Measurements from ENCODE around the gene SSX2IP. TPM values are rescaled to one million over a fixed set of nuclear protein-coding genes. Genes with fewer than 3 reads are reported as not detected.
A peak's percentile ranks its signal among the peaks of the same experiment; 100 is the strongest.

Gene SSX2IP
- total and polyA plus RNA-seq, 9 of the 15 experiments (the other 6 are each of a cell fraction or from before 2014, with no cell fraction given), result 20.6 to 96.7 (median 61.7) TPM

DNA sequence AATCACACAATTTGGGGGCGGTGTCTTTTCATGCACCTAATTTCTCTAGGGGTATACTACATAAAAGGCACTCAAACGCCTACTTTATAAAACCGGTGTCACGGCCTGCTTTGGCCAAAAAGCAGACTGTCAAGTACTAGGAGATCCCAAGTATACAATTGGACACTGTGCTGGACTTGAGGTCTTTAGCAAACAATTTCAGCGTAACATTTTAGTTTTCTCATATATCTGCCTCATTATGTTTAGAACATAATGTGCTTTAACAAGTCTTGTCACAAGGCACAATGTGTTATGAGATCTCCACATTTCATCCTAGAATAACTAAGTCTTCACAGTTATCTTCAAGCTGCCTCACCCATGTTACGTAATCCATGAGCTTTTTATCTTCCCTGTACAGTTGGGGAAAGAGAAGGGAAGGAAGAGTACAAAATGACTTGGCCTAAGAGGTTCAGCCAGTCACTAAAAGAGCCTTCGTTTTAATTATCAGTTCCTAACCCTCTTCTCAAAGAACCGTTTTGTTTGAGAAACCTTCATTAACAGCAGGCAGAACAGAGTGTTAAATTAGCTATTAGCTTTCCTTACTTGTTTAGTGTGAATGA lies 1.7 kb downstream of the SSX2IP start (continued):
- TF ChIP-seq JUN (IDR thresholded peaks at IDR 0.05; ENCODE audit: borderline replicate concordance, low read depth, low read length) (peak; percentile 67; the same call in 1 of the 2 replicates), JUN (CRISPR knock-in tag; IDR thresholded peaks at IDR 0.05; ENCODE audit: borderline replicate concordance) (no peak), ZNF584 (CRISPR knock-in tag; IDR thresholded peaks at IDR 0.05; ENCODE audit: low read depth) (no peak), CHCHD3 (CRISPR knock-in tag; IDR thresholded peaks at IDR 0.05) (peak; percentile 90; the same call in 1 of the 2 replicates), GATAD2B (IDR thresholded peaks at IDR 0.05; ENCODE audit: borderline replicate concordance) (peak; percentile 79), ZKSCAN3 (CRISPR knock-in tag; IDR thresholded peaks at IDR 0.05) (no peak), ARID2 (IDR thresholded peaks at IDR 0.05) (no peak), PML (IDR thresholded peaks at IDR 0.05; ENCODE audit: low read length) (peak; percentile 92), ZNF696 (CRISPR knock-in tag; conservative IDR thresholded peaks at IDR 0.05) (no peak), NFE2L1 (tag; IDR thresholded peaks at IDR 0.05; ENCODE audit: borderline replicate concordance, low read depth) (no peak), GTF2F1 (IDR thresholded peaks at IDR 0.05; ENCODE audit: low read depth, low read length) (no peak), ZNF785 (CRISPR knock-in tag; IDR thresholded peaks at IDR 0.05) (no peak), ZNF384 (IDR thresholded peaks at IDR 0.05; ENCODE audit: low read depth, low read length) (no peak)
- TF ChIP-seq, protein P1, sequence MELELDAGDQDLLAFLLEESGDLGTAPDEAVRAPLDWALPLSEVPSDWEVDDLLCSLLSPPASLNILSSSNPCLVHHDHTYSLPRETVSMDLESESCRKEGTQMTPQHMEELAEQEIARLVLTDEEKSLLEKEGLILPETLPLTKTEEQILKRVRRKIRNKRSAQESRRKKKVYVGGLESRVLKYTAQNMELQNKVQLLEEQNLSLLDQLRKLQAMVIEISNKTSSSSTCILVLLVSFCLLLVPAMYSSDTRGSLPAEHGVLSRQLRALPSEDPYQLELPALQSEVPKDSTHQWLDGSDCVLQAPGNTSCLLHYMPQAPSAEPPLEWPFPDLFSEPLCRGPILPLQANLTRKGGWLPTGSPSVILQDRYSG (tag; conservative IDR thresholded peaks at IDR 0.05; ENCODE audit: low read depth), result no peak
- TF ChIP-seq, protein P2, sequence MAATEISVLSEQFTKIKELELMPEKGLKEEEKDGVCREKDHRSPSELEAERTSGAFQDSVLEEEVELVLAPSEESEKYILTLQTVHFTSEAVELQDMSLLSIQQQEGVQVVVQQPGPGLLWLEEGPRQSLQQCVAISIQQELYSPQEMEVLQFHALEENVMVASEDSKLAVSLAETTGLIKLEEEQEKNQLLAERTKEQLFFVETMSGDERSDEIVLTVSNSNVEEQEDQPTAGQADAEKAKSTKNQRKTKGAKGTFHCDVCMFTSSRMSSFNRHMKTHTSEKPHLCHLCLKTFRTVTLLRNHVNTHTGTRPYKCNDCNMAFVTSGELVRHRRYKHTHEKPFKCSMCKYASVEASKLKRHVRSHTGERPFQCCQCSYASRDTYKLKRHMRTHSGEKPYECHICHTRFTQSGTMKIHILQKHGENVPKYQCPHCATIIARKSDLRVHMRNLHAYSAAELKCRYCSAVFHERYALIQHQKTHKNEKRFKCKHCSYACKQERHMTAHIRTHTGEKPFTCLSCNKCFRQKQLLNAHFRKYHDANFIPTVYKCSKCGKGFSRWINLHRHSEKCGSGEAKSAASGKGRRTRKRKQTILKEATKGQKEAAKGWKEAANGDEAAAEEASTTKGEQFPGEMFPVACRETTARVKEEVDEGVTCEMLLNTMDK (IDR thresholded peaks at IDR 0.05; ENCODE audit: borderline replicate concordance, insufficient read depth, low read depth, low read length, poor library complexity, severe bottlenecking), result no peak
- TF ChIP-seq, protein P3, sequence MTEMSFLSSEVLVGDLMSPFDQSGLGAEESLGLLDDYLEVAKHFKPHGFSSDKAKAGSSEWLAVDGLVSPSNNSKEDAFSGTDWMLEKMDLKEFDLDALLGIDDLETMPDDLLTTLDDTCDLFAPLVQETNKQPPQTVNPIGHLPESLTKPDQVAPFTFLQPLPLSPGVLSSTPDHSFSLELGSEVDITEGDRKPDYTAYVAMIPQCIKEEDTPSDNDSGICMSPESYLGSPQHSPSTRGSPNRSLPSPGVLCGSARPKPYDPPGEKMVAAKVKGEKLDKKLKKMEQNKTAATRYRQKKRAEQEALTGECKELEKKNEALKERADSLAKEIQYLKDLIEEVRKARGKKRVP (CRISPR knock-in tag; IDR thresholded peaks at IDR 0.05), result peak; percentile 37; the same call in 1 of the 2 replicates
- TF ChIP-seq, protein P4, sequence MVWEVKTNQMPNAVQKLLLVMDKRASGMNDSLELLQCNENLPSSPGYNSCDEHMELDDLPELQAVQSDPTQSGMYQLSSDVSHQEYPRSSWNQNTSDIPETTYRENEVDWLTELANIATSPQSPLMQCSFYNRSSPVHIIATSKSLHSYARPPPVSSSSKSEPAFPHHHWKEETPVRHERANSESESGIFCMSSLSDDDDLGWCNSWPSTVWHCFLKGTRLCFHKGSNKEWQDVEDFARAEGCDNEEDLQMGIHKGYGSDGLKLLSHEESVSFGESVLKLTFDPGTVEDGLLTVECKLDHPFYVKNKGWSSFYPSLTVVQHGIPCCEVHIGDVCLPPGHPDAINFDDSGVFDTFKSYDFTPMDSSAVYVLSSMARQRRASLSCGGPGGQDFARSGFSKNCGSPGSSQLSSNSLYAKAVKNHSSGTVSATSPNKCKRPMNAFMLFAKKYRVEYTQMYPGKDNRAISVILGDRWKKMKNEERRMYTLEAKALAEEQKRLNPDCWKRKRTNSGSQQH (CRISPR knock-in tag; IDR thresholded peaks at IDR 0.05), result peak; percentile 58; the same call in 1 of the 2 replicates
- TF ChIP-seq, protein P5, sequence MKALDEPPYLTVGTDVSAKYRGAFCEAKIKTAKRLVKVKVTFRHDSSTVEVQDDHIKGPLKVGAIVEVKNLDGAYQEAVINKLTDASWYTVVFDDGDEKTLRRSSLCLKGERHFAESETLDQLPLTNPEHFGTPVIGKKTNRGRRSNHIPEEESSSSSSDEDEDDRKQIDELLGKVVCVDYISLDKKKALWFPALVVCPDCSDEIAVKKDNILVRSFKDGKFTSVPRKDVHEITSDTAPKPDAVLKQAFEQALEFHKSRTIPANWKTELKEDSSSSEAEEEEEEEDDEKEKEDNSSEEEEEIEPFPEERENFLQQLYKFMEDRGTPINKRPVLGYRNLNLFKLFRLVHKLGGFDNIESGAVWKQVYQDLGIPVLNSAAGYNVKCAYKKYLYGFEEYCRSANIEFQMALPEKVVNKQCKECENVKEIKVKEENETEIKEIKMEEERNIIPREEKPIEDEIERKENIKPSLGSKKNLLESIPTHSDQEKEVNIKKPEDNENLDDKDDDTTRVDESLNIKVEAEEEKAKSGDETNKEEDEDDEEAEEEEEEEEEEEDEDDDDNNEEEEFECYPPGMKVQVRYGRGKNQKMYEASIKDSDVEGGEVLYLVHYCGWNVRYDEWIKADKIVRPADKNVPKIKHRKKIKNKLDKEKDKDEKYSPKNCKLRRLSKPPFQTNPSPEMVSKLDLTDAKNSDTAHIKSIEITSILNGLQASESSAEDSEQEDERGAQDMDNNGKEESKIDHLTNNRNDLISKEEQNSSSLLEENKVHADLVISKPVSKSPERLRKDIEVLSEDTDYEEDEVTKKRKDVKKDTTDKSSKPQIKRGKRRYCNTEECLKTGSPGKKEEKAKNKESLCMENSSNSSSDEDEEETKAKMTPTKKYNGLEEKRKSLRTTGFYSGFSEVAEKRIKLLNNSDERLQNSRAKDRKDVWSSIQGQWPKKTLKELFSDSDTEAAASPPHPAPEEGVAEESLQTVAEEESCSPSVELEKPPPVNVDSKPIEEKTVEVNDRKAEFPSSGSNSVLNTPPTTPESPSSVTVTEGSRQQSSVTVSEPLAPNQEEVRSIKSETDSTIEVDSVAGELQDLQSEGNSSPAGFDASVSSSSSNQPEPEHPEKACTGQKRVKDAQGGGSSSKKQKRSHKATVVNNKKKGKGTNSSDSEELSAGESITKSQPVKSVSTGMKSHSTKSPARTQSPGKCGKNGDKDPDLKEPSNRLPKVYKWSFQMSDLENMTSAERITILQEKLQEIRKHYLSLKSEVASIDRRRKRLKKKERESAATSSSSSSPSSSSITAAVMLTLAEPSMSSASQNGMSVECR (CRISPR knock-in tag; IDR thresholded peaks at IDR 0.05), result no peak

Measured in K562 (cell line).